Loucy (cell line): ENCODE data around the gene TBC1D2.

Experiments used
- H2AFZ ChIP-seq: fragments of 200-600 bp; sonication (generic); 2 replicates; pipeline ENCODE4 v1.6.0; 2016; ENCODE audit warnings: antibody characterized with exemption, mild to moderate bottlenecking, low read length, moderate library complexity
- H3F3A ChIP-seq: fragments of 200-600 bp; 2 replicates; pipeline ENCODE4 v1.6.0; 2016; ENCODE audit warnings: antibody characterized with exemption, low read depth, mild to moderate bottlenecking
- H3K27me3 ChIP-seq: fragments of 200-600 bp; sonication (generic); 2 replicates; pipeline ENCODE4 v1.6.1; 2014; ENCODE audit warnings: low read length, mild to moderate bottlenecking; ENCODE audit not compliant: insufficient read depth, poor library complexity, severe bottlenecking
- H3K36me3 ChIP-seq: fragments of 200-600 bp; sonication (generic); 2 replicates; pipeline ENCODE4 v1.6.1; 2016; ENCODE audit warnings: low read length; ENCODE audit not compliant: insufficient read depth
- H3K4me1 ChIP-seq: fragments of 200-600 bp; sonication (generic); 2 replicates; pipeline ENCODE4 v1.5.1; 2014; ENCODE audit warnings: low read length, mild to moderate bottlenecking; ENCODE audit not compliant: insufficient read depth, poor library complexity, severe bottlenecking
- H3K4me2 ChIP-seq: fragments of 200-600 bp; sonication (generic); 2 replicates; pipeline ENCODE4 v1.6.0; 2014; ENCODE audit warnings: antibody characterized with exemption, low read length, low read depth, mild to moderate bottlenecking; ENCODE audit not compliant: poor library complexity, severe bottlenecking
- H3K4me3 ChIP-seq: fragments of 200-600 bp; sonication (generic); 2 replicates; pipeline ENCODE4 v1.5.1; 2014; ENCODE audit warnings: low read length, mild to moderate bottlenecking, mixed read lengths; ENCODE audit not compliant: poor library complexity, severe bottlenecking
- H3K79me2 ChIP-seq: fragments of 200-600 bp; sonication (generic); 2 replicates; pipeline ENCODE4 v1.6.1; 2014; ENCODE audit warnings: low read length; ENCODE audit not compliant: insufficient read depth
- H3K9ac ChIP-seq: fragments of 200-600 bp; sonication (generic); 2 replicates; pipeline ENCODE4 v1.6.0; 2014; ENCODE audit warnings: mild to moderate bottlenecking, low read depth, low read length, moderate library complexity; ENCODE audit not compliant: poor library complexity, severe bottlenecking
- H3K9me2 ChIP-seq: fragments of 200-600 bp; sonication (generic); replicated peaks from 2 replicates; pipeline ENCODE4 v1.6.1; 2016; ENCODE audit warnings: low read depth, low read length, mixed read lengths
- H3K9me3 ChIP-seq: fragments of 200-600 bp; sonication (generic); 2 replicates; pipeline ENCODE4 v1.6.1; 2014; ENCODE audit warnings: mild to moderate bottlenecking, antibody characterized with exemption, low read length, low read depth; ENCODE audit not compliant: insufficient read depth
- H4K20me1 ChIP-seq: fragments of 200-600 bp; sonication (generic); 2 replicates; pipeline ENCODE4 v1.6.0; 2014; ENCODE audit warnings: antibody characterized with exemption, low read length, mild to moderate bottlenecking; ENCODE audit not compliant: insufficient read depth, poor library complexity, severe bottlenecking
- CTCF ChIP-seq: fragments of 200-600 bp; sonication (generic); conservative IDR thresholded peaks from 2 replicates; pipeline ENCODE4 v1.5.1; 2014; ENCODE audit warnings: mild to moderate bottlenecking, antibody characterized with exemption, low read length
- EZH2phosphoT487 ChIP-seq: fragments of 200-600 bp; IDR thresholded peaks from 2 replicates; pipeline ENCODE4 v1.6.1; 2018; ENCODE audit warnings: antibody characterized with exemption, mild to moderate bottlenecking, moderate library complexity, borderline replicate concordance

The TBC1D2 gene

GRCh38 chr9:98181746-98182068 lies 73.7 kb downstream of the TBC1D2 start:
- Histone ChIP-seq H3K27me3 (no peaks in the 10 kb centered on the region), H3K79me2 (no peaks in the 10 kb centered on the region), H2AFZ (no peak overlapping the region), H3K4me2 (no peak overlapping the region), H3K9me2 (no peaks in the 10 kb centered on the region), H3K4me1 (no peaks in the 10 kb centered on the region), H3K9ac (no peak overlapping the region), H3K9me3 (no peaks in the 10 kb centered on the region), H3K4me3 (no peak overlapping the region), H3F3A (no peaks in the 10 kb centered on the region), H4K20me1 (no peaks in the 10 kb centered on the region), H3K36me3 (no peaks in the 10 kb centered on the region)
- TF ChIP-seq EZH2phosphoT487, result no peak
- no peak for TF ChIP-seq CTCF

DNA sequence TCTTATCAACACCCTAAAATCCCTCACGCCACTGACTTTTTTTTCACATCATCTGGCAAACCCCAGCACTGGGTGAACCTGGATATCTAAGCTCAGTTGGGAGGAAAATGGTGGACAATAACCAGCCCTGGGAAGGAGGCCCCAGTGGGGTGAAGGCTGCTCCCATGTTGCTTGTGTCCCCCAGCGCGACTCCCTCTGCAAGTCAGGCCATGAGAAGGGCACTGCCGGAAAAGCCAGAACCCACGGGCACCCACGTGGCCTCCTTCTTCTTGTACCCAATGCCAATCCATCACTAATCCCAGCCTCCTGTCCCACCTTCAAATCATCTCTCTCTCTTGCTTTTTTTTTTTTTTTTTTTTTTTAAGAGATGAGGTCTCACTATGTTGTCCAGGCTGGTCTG lies 74.5 kb downstream of the TBC1D2 start:
- no peak overlapping the region for H3K4me3 ChIP-seq
- H4K20me1 ChIP-seq, result no peaks in the 10 kb centered on the region
- H3K9ac ChIP-seq, result no peak overlapping the region
- H3F3A ChIP-seq, result no peaks in the 10 kb centered on the region
- H3K27me3 ChIP-seq, result no peaks in the 10 kb centered on the region
- H2AFZ ChIP-seq, result no peak overlapping the region
- H3K9me3 ChIP-seq, result no peaks in the 10 kb centered on the region
- TF ChIP-seq EZH2phosphoT487 (no peak), CTCF (no peak)
- no peak overlapping the region for H3K4me2 ChIP-seq
- H3K36me3 ChIP-seq, result no peaks in the 10 kb centered on the region
- H3K4me1 ChIP-seq, result no peaks in the 10 kb centered on the region
- H3K9me2 ChIP-seq, result no peaks in the 10 kb centered on the region
- no peaks in the 10 kb centered on the region for H3K79me2 ChIP-seq

DNA sequence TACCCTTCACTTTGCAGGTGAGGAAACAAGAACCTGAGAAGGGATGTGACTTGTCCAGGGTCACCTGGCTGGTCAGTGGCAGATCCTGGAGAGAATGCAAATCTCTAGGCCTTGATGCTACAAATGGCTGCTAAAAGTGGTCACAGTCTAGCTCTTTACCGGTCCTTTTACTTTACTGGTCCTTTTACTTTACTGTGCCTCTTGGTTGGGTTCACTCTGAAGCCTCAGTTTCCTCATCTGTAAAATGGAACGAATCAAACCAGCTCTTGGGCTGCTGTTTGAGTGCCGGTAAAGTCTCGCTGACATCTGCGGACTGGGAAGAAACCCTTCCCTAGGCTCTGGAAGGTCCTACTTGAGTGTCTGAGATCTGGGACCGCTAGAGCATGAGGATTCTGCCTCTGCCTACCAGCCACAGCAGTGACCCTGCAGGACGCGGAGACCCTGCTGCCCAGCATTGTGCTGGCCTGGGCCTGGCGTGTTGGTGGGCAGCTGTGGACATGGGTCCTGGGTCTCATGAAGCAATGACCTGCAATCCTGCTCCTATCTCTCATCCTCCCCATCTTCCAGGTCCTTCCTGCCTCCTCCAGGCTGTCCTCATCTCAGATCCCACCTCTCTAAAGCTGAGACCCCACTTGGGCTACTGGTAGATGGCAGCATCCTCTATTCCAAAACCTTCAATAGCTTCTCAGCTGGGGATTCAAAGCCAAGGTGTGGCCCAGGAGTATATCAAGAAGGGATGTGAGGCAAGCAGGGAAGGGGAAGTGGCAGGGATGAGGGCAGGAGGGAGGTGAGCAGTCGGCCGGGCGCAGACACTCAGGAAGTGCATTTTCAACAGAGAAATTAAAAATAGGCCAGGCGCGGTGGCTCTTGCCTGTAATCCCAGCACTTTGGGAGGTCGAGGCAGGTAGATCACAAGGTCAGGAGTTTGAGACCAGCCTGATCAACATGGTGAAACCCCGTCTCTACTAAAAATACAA lies 76.3 kb downstream of the TBC1D2 start:
- no peak overlapping the region for H3K9ac ChIP-seq
- no peaks in the 10 kb centered on the region for H3K9me2 ChIP-seq
- H2AFZ ChIP-seq, result no peak overlapping the region
- H4K20me1 ChIP-seq, result no peaks in the 10 kb centered on the region
- no peaks in the 10 kb centered on the region for H3K4me1 ChIP-seq
- H3K79me2 ChIP-seq, result no peaks in the 10 kb centered on the region
- TF ChIP-seq EZH2phosphoT487 (no peak), CTCF (no peak)
- H3K27me3 ChIP-seq, result no peaks in the 10 kb centered on the region
- H3K36me3 ChIP-seq, result no peaks in the 10 kb centered on the region
- no peak overlapping the region for H3K4me2 ChIP-seq
- no peaks in the 10 kb centered on the region for H3F3A ChIP-seq
- H3K4me3 ChIP-seq, result no peak overlapping the region
- H3K9me3 ChIP-seq, result no peaks in the 10 kb centered on the region
